NCI-H345 treated with DMSO at 0.1 percent for 48 hours (cell line): ENCODE results near the gene GNG4.

Source experiments
- DNase-seq: peaks from one replicate; lab custom pipeline; 2025; ENCODE audit not compliant: unreplicated experiment; lab: John Stamatoyannopoulos, UW

Gene GNG4

GRCh38 chr1:235649368-235650163 is at the start of gene GNG4:
TSS of gene GNG4 (minus strand) at chr1:235649784. CDS start at chr1:235583838, 65,946 bp downstream.
- peak; percentile 31 for DNase-seq

GRCh38 chr1:235697508-235697907 is 47.9 kb upstream of the GNG4 start:
- no peak for DNase-seq

- no peak for DNase-seq
Observed at GRCh38 chr1:235689356-235689755, 39.8 kb upstream of the GNG4 start.

GRCh38 chr1:235688096-235688495 is 38.5 kb upstream of the GNG4 start:
- no peak for DNase-seq

GRCh38 chr1:235683653-235684052 is 34.1 kb upstream of the GNG4 start:
- no peak for DNase-seq

GRCh38 chr1:235682216-235682615 is 32.6 kb upstream of the GNG4 start:
- DNase-seq: no peak

- DNase-seq: no peak
Observed at GRCh38 chr1:235679644-235680043, 30.1 kb upstream of the GNG4 start.

- no peak for DNase-seq
Observed at GRCh38 chr1:235679005-235679404, 29.4 kb upstream of the GNG4 start.

- DNase-seq: no peak
Observed at GRCh38 chr1:235675152-235675890, 25.7 kb upstream of the GNG4 start.

- no peak for DNase-seq
Observed at GRCh38 chr1:235673981-235674380, 24.4 kb upstream of the GNG4 start.

- DNase-seq: no peak
Observed at GRCh38 chr1:235671992-235672391, 22.4 kb upstream of the GNG4 start.

GRCh38 chr1:235670157-235670776 is 20.7 kb upstream of the GNG4 start:
- DNase-seq: no peak

GRCh38 chr1:235669277-235669676 is 19.7 kb upstream of the GNG4 start:
- DNase-seq: no peak

- no peak for DNase-seq
Observed at GRCh38 chr1:235663628-235664027, 14.0 kb upstream of the GNG4 start.

- no peak for DNase-seq
Observed at GRCh38 chr1:235661568-235661967, 12.0 kb upstream of the GNG4 start.

GRCh38 chr1:235659186-235659771 is 9.7 kb upstream of the GNG4 start:
- no peak for DNase-seq

- DNase-seq: no peak
Observed at GRCh38 chr1:235657747-235658526, 8.4 kb upstream of the GNG4 start.

- no peak for DNase-seq
Observed at GRCh38 chr1:235657269-235657668, 7.7 kb upstream of the GNG4 start.

GRCh38 chr1:235652364-235652763 is 2.8 kb upstream of the GNG4 start:
- no peak for DNase-seq

GRCh38 chr1:235651170-235651806 is 1.7 kb upstream of the GNG4 start:
- no peak for DNase-seq
